Fibroblast of skin of right biceps (primary cell): ENCODE measurements around the gene LRRC2.
"Not testable (repeated sequence)": the region's sequence is repeated elsewhere in the genome, so short reads cannot be mapped to it uniquely, and the experiment has no call there.

Source experiments
- DNase-seq: peaks from one replicate; pipeline ENCODE4 v3.0.0-alpha.2; 2013

LRRC2 gene, protein sequence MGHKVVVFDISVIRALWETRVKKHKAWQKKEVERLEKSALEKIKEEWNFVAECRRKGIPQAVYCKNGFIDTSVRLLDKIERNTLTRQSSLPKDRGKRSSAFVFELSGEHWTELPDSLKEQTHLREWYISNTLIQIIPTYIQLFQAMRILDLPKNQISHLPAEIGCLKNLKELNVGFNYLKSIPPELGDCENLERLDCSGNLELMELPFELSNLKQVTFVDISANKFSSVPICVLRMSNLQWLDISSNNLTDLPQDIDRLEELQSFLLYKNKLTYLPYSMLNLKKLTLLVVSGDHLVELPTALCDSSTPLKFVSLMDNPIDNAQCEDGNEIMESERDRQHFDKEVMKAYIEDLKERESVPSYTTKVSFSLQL

GRCh38 chr3:46566040-46566641 lies at the start of gene LRRC2:
TSS of gene LRRC2 (minus strand) at chr3:46566302. CDS start at chr3:46551591, 14,711 bp downstream.
- peak; percentile 69 for DNase-seq

DNA sequence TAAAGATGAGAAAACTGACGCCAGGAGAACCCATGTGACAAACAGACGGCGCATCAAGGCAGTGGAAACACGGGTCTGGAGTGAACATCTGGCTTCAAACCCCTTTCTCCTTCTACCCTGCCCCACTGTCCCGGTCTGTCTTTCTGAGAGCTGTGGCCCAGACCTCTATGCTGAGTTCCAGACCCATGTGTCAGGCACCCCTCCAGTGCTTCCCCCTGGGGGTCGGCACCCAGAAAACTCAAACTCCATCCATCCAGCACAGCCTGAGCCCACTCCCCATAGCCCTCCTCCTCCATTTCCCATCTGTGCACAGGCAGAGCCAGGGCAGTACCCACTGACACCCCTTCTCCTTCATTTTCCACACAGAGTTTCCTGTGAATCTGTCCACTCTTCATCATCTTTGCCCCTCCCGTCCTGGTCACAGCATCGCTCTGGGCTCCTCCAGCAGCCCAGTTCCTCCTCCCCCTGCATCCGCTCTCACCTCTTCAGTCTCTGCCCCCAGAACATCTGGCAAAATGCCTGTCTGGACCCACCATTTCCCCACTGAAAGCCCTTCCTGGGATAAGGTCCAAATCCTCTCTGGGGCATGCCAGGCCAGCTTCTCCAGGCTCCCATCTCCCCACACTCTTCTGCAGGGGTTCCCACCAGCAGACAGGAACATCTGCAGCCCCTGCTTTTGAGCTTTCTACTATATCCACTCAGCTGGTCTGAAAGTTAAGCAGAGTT lies 49.1 kb upstream of the LRRC2 start:
- DNase-seq, result no peak

- DNase-seq, result no peak
These were observed 48.3 kb upstream of the LRRC2 start for GRCh38 chr3:46614431-46614830.

GRCh38 chr3:46613313-46614005 lies 47.4 kb upstream of the LRRC2 start:
- DNase-seq, result no peak

GRCh38 chr3:46612324-46612723 lies 46.2 kb upstream of the LRRC2 start, which contains the start of gene FAM240A:
TSS of gene FAM240A (plus strand) at chr3:46612525. CDS start at chr3:46612684, 159 bp downstream.
- no peak for DNase-seq

GRCh38 chr3:46609944-46610722 lies 44.0 kb upstream of the LRRC2 start:
- peak; percentile 8 for DNase-seq

- no peak for DNase-seq
These were observed 43.2 kb upstream of the LRRC2 start for GRCh38 chr3:46609212-46609721.

GRCh38 chr3:46607603-46608028 lies 41.5 kb upstream of the LRRC2 start:
- DNase-seq, result no peak

GRCh38 chr3:46604127-46604526 lies 38.0 kb upstream of the LRRC2 start:
- no peak for DNase-seq

DNA sequence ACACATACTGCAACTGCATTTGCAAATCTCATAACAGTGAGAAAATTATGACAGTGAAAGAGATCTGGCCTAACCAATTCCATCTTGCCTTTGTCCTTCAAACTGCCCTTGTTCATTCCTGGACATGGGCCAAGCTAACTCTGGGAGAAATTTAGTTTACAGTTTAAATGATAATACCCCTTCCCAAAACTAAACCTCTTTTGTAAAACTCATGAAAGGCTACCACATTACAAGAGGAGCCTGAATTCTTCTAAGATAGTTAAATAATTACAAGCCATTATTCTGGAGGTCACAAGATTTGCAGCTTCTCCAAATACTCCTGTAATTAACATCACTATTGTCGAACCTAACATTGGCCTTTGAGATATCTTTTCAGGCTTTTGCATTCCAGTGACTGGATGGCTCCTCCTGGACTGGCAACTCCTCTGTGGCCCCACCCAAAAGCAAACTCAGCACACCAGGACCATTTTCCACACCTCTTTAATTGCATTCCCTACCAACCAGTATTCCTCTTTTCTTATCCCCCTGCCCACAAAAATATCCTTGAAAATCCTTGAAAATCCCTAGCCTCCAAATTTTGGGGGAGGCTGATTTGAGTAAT lies 37.4 kb upstream of the LRRC2 start:
- DNase-seq, result no peak

DNA sequence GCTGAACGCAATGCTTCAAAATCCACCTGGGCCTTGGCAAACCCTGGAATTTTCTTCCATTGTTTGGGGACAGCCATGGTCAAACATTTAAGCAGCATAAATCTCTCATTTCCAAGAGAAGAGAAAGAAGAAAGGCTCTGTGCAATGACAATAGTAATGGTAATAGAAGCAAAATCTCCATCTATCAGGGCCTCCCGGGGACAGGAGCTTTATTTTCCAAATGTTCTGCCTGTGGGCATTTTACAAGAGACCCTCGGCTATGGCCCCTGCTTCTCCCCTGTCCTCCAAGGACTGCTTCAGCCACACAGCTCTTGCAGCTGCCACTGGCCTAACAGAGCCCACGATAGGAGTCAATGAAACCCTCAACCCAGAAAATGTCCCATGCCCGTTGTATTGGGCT lies 33.5 kb upstream of the LRRC2 start:
- no peak for DNase-seq

- DNase-seq, result no peak
These were observed 29.8 kb upstream of the LRRC2 start for GRCh38 chr3:46595819-46596314.

DNA sequence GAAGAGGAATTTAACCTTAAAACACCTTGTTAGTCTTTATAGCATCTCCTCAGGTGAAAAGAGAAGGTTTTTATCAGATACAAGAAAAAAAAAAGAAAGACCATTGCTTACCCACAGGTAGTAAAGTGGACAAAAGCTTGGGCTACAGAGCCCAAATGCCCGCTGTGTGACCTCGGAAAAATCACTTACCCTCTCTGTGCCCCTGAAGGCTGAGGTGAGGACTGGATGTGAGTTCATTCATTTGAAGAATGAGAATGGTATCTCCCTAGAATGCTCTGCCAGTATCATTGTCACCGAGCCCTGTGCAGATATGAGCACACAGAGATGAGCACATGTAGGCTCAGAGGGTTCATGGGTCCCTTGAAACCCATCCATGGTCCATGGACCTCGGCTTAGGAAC lies 28.6 kb upstream of the LRRC2 start:
- no peak for DNase-seq

- DNase-seq, result no peak
These were observed 27.9 kb upstream of the LRRC2 start for GRCh38 chr3:46593979-46594378.

- DNase-seq, result no peak
These were observed 27.3 kb upstream of the LRRC2 start for GRCh38 chr3:46593274-46593862.

DNA sequence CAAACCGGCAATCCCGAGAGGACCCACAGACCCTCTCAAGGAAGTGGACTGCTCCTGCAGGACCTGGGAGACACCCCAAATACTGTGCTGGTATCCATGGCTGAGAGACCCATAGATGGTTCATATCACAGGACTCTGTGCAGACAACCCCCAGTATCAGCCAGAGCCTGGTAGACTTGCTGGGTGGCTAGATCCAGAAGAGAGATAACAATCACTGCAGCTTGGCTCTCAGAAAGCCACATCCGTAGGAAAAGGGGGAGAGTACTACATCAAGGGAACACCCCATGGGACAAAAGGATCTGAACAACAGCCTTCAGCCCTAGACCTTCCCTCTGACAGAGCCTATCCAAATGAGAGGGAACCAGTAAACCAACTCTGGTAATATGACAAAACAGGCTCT lies 21.2 kb upstream of the LRRC2 start:
- DNase-seq, result not testable (repeated sequence)

- DNase-seq, result no peak
These were observed 20.7 kb upstream of the LRRC2 start for GRCh38 chr3:46586738-46587246.

GRCh38 chr3:46585799-46586693 lies 19.9 kb upstream of the LRRC2 start:
- no peak for DNase-seq

DNA sequence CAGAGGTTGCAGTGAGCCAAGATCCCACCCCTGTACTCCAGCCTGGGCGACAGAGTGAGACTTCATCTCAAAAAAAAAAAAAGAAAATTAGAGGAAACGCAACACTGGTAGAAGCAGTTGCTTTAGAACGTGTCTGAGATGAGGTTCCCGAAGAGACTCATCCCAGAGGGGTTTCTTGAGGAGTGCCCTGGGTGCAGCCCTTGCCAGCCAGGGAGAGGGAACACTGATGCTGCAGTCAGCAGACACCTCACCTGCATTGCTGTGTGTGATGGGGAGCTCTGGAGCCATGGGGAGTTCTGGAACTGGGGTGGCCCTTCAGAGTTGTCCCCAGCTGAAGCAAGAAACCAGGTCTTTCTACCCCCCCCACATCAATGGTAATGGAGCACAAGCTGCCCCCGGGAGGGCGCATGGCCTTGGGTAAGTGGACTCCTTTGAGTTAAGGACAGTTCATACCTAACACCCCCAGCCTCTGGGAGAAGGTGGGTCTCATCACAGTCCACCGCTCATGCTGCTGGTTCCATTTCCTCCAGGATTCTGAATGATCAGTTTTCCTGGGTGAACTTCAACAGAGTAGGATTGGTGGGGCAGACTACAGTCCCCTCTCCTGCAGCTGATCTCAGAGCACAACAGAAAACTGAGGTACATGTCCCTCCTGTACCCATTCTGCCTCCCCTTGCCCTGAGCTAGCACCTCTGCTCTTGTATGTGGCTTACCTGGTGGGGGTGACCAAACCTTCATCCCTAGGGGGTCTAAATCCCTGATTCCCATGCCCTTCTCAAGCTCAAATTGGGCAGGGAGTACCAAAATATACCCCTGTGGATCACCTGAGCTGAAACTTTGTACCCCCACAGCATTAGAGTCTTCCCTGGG lies 18.7 kb upstream of the LRRC2 start:
- DNase-seq, result no peak
